Purkinje cell (primary cell): Measurements from ENCODE around the gene GAPT. TPM values are rescaled to one million over a fixed set of nuclear protein-coding genes. Genes with fewer than 3 reads are reported as not detected.

Source experiments
- polyA plus RNA-seq: library from polyadenylated mRNA; unstranded; fragments of >200 nt; fragmentation: Nextera tagmentation; gene quantifications from 2 replicates; pipeline ENCODE4 v1.2.1, GENCODE V29; 2014

GAPT gene
- not detected in 2 replicates for polyA plus RNA-seq

GRCh38 chr5:58491216-58491892, at the start of gene GAPT:
TSS of gene GAPT (plus strand) at chr5:58491435. CDS start at chr5:58494537, 3,102 bp downstream.

DNA sequence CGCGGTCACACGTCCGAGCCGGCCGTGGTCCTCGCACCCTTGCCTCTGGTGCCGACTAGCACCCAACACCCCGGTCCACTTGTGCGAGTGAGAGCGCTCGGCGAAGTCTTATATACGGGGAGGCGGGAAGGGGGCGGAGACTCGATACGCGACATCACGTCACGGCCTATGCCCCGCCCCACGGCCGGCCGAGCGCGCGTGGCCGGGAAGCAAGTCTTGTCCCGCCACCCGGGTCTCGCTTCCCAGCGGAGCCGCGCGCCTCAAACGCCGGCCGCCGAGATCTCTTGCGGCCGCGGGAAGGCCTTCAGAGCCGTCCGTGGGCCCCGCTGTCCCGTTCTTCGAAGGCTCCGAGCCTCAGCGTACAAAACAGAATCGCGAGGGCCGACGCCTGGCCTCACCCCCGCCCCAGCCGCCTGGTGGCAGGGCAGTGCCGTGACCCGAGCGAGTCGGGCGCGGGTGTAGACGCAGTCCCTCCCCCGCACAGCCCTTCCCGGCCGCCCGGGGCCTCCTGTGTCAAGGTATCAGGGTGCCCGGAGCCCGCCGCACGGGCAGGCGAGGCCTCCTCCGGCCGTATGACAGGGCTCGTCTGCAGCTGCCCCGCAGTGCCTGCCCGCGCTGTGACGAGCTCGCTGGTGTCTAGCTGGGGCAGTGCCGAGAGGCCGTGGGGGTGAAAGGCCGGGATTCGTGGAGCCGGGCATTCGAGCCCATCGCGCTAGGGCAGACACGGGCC, 31.1 kb upstream of the GAPT start, which contains the start of gene PLK2:
PLK2 (minus strand) TSS at position 85 of the 730 bp plus-strand sequence. CDS start 127 bp downstream, outside the sequence.

Other genes starting within 250 kb of the GAPT start
- 8.0 and 20.5 TPM in 2 replicates for gene PLK2, start 31.3 kb upstream of the GAPT start, polyA plus RNA-seq
- gene RAB3C, start 91.6 kb downstream of the GAPT start, polyA plus RNA-seq = 102 and 166 TPM in 2 replicates